Measurements from ENCODE around the gene GRAMD2A.

Gene GRAMD2A

GRCh38 chr15:72182244-72182643 is 15.3 kb downstream of the GRAMD2A start:
- Histone ChIP-seq H2AFZ (ENCODE audit: low read depth, low read length, severe bottlenecking) (no peak overlapping the region), H3K36me3 (ENCODE audit: low read length) (no peaks in the 10 kb centered on the region), H3K9me3 (ENCODE audit: insufficient read depth, low read length) (no peaks in the 10 kb centered on the region), H3K27ac (ENCODE audit: low read depth, low read length) (no peak overlapping the region), H3K4me2 (ENCODE audit: low read depth, low read length, poor library complexity, severe bottlenecking) (no peak overlapping the region), H3K27me3 (ENCODE audit: low read length) (no peaks in the 10 kb centered on the region), H4K20me1 (ENCODE audit: low read depth, low read length) (no peaks in the 10 kb centered on the region), H3K79me2 (ENCODE audit: insufficient read depth, low read length) (no peaks in the 10 kb centered on the region), H3K4me3 (ENCODE audit: insufficient read depth, low read length, poor library complexity, severe bottlenecking) (no peak overlapping the region), H3K9me2 (replicated peaks; ENCODE audit: insufficient read depth, low read length) (no peaks in the 10 kb centered on the region), H3K9ac (ENCODE audit: low read length) (no peak overlapping the region), H3F3A (ENCODE audit: insufficient read depth) (no peaks in the 10 kb centered on the region)
- no peak for TF ChIP-seq EZH2phosphoT487 (conservative IDR thresholded peaks at IDR 0.05; ENCODE audit: low read length)

- no peak overlapping the region for H2AFZ ChIP-seq (ENCODE audit: low read depth, low read length, severe bottlenecking)
- no peaks in the 10 kb centered on the region for H3K79me2 ChIP-seq (ENCODE audit: insufficient read depth, low read length)
Measured at GRCh38 chr15:72180761-72181324, 16.7 kb downstream of the GRAMD2A start.

GRCh38 chr15:72179950-72180581 is 17.5 kb downstream of the GRAMD2A start:
- no peak overlapping the region for H3K4me3 ChIP-seq (ENCODE audit: insufficient read depth, low read length, poor library complexity, severe bottlenecking)
- H3F3A ChIP-seq (ENCODE audit: insufficient read depth) = no peaks in the 10 kb centered on the region
- H3K36me3 ChIP-seq (ENCODE audit: low read length) = no peaks in the 10 kb centered on the region
- no peaks in the 10 kb centered on the region for H4K20me1 ChIP-seq (ENCODE audit: low read depth, low read length)
- no peak overlapping the region for H2AFZ ChIP-seq (ENCODE audit: low read depth, low read length, severe bottlenecking)
- no peaks in the 10 kb centered on the region for H3K27me3 ChIP-seq (ENCODE audit: low read length)
- H3K4me2 ChIP-seq (ENCODE audit: low read depth, low read length, poor library complexity, severe bottlenecking) = no peak overlapping the region
- TF ChIP-seq CTCF (IDR thresholded peaks at IDR 0.05; ENCODE audit: insufficient read depth, low read length, poor library complexity, severe bottlenecking) (no peak), EZH2phosphoT487 (conservative IDR thresholded peaks at IDR 0.05; ENCODE audit: low read length) (no peak)
- H3K9me2 ChIP-seq (replicated peaks; ENCODE audit: insufficient read depth, low read length) = no peaks in the 10 kb centered on the region
- no peaks in the 10 kb centered on the region for H3K79me2 ChIP-seq (ENCODE audit: insufficient read depth, low read length)
- H3K9me3 ChIP-seq (ENCODE audit: insufficient read depth, low read length) = no peaks in the 10 kb centered on the region
- no peak overlapping the region for H3K9ac ChIP-seq (ENCODE audit: low read length)
- no peak overlapping the region for H3K27ac ChIP-seq (ENCODE audit: low read depth, low read length)

More at GRCh38 chr15:72180761-72181324, 16.7 kb downstream of the GRAMD2A start:
- Histone ChIP-seq H3K4me3 (ENCODE audit: insufficient read depth, low read length, poor library complexity, severe bottlenecking) (no peak overlapping the region), H3K36me3 (ENCODE audit: low read length) (no peaks in the 10 kb centered on the region), H3K27ac (ENCODE audit: low read depth, low read length) (no peak overlapping the region), H4K20me1 (ENCODE audit: low read depth, low read length) (no peaks in the 10 kb centered on the region), H3K9me3 (ENCODE audit: insufficient read depth, low read length) (no peaks in the 10 kb centered on the region), H3K27me3 (ENCODE audit: low read length) (no peaks in the 10 kb centered on the region), H3K4me2 (ENCODE audit: low read depth, low read length, poor library complexity, severe bottlenecking) (no peak overlapping the region), H3K9ac (ENCODE audit: low read length) (no peak overlapping the region), H3F3A (ENCODE audit: insufficient read depth) (no peaks in the 10 kb centered on the region), H3K9me2 (replicated peaks; ENCODE audit: insufficient read depth, low read length) (no peaks in the 10 kb centered on the region)
- TF ChIP-seq EZH2phosphoT487 (conservative IDR thresholded peaks at IDR 0.05; ENCODE audit: low read length) = no peak
- TF ChIP-seq CTCF (IDR thresholded peaks at IDR 0.05; ENCODE audit: insufficient read depth, low read length, poor library complexity, severe bottlenecking) = no peak

- Histone ChIP-seq H3K9ac (ENCODE audit: low read length) (no peak overlapping the region), H3F3A (ENCODE audit: insufficient read depth) (no peaks in the 10 kb centered on the region), H3K36me3 (ENCODE audit: low read length) (no peaks in the 10 kb centered on the region), H3K9me3 (ENCODE audit: insufficient read depth, low read length) (no peaks in the 10 kb centered on the region), H3K9me2 (replicated peaks; ENCODE audit: insufficient read depth, low read length) (no peaks in the 10 kb centered on the region), H3K27ac (ENCODE audit: low read depth, low read length) (no peak overlapping the region), H3K79me2 (ENCODE audit: insufficient read depth, low read length) (no peaks in the 10 kb centered on the region), H3K4me3 (ENCODE audit: insufficient read depth, low read length, poor library complexity, severe bottlenecking) (no peak overlapping the region), H3K27me3 (ENCODE audit: low read length) (no peaks in the 10 kb centered on the region), H3K4me2 (ENCODE audit: low read depth, low read length, poor library complexity, severe bottlenecking) (no peak overlapping the region), H2AFZ (ENCODE audit: low read depth, low read length, severe bottlenecking) (no peak overlapping the region), H4K20me1 (ENCODE audit: low read depth, low read length) (no peaks in the 10 kb centered on the region)
- TF ChIP-seq CTCF (IDR thresholded peaks at IDR 0.05; ENCODE audit: insufficient read depth, low read length, poor library complexity, severe bottlenecking) (no peak), EZH2phosphoT487 (conservative IDR thresholded peaks at IDR 0.05; ENCODE audit: low read length) (no peak)
Measured at GRCh38 chr15:72178976-72179585, 18.5 kb downstream of the GRAMD2A start.

Measured in SU-DHL-6 (cell line).